Endometrial microvascular endothelial cells (primary cell): ENCODE data around the gene AP2B1. TPM values are rescaled to one million over a fixed set of nuclear protein-coding genes. Genes with fewer than 3 reads are reported as not detected.

ENCODE experiments used
- in situ Hi-C: cut with HindIII; loops from 2 replicates; pipeline ENCODE4 v1.10.0; 2017; ENCODE audit warnings: low sequenced_read_pairs, low pct_unique_long_range_greater_than_20kb; ENCODE audit errors: inconsistent ontology term
- total RNA-seq: library from RNA; depleted of rRNA; stranded (reverse); fragments of >200 nt; gene quantifications from one replicate; pipeline ENCODE4 v1.2.3, GENCODE V29; 2015; ENCODE audit errors: inconsistent ontology term

Gene AP2B1
- total RNA-seq, 1 donor from 2014 or later, result 115 TPM

GRCh38 chr17:35775583-35775982 is 188.5 kb downstream of the AP2B1 start:
- in situ Hi-C loops, result no loop called here

Other genes with a start within 250 kb of the AP2B1 start
- gene SLFN11, start 213.7 kb upstream of the AP2B1 start, total RNA-seq, result 113 TPM
- 35.8 TPM for gene SLFN12, start 154.8 kb upstream of the AP2B1 start, total RNA-seq
- gene SLFN13, start 138.6 kb upstream of the AP2B1 start, total RNA-seq, result 5.1 TPM
- not detected for gene SLFN12L, start 49.6 kb upstream of the AP2B1 start, total RNA-seq
- not detected for gene SLFN14, start 26.5 kb upstream of the AP2B1 start, total RNA-seq
- 12.0 TPM for gene PEX12, start 8.8 kb upstream of the AP2B1 start, total RNA-seq
- gene RASL10B, start 144.3 kb downstream of the AP2B1 start, total RNA-seq, result under 0.01 TPM
- gene GAS2L2, start 165.9 kb downstream of the AP2B1 start, total RNA-seq, result not detected
- not detected for gene C17orf50, start 173.6 kb downstream of the AP2B1 start, total RNA-seq
- 0.19 TPM for gene MMP28, start 208.3 kb downstream of the AP2B1 start, total RNA-seq
- gene TAF15, start 222.2 kb downstream of the AP2B1 start, total RNA-seq, result 30.8 TPM